Stimulated activated CD8-positive, alpha-beta memory T cell treated with anti-CD3 and anti-CD28 coated beads, Interleukin-15, amount 100 ng/mL, for 1 hour (primary cell): ENCODE results near the gene AKAP6.

Experiments used
- DNase-seq: peaks from one replicate; pipeline ENCODE4 v3.0.0-alpha.2; 2020; ENCODE audit warnings: low read depth

The AKAP6 gene

DNA sequence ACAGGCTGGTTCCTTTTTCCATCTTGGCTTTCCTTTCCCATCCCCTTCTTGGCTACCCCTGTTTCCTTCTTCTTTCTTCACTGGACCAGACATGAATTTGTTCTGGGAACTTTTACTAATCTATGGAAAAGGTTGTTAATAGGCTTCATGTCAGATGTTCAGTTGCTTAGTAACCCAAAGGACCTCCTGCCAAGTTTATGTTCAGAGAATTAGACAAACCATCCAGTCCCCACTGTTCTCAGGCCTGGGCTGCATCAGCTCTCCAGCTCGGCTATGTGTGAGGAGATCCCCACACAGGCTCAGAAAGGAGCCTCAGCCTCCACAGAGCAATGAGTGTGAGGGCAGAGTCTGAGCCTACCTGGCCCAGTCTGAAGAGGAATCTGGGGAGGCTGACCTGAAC lies 78.0 kb downstream of the AKAP6 start:
- DNase-seq: no peak

DNA sequence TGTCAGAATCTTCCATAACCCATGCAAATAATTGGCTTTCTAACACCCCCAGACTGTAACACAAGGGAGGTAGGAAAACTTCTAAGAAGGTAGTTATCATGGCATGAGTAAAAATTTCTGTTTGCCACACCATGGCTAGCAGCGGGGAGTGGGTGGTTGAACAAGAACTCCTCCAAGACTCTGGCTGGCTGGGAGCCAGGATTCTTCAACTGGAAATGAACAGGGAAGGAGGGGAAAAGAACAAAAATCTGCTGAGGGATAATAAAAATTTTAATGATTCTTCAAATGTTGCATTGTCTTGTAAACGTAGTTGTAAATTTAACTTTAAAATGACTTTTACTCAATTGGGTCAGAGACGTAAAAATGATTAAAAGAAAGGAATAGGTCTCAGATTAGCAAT lies 78.9 kb downstream of the AKAP6 start:
- no peak for DNase-seq

DNA sequence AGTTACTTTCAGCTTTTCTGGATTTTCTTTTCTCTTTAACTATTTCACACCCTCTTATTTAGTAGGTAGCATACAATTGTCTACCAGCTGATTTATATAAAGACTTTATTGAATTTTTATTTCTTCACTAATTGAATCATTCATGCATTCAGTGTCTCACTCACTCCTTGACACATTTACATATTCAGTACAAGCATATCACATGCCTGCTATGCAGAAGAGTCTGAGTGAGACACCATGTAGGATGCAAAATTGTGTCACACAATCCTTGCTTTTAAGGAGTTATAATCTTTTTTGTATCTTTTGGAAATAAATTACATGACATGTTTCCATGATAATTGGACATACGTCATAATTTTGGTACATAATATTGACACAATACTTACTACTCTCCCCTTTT lies 83.0 kb downstream of the AKAP6 start:
- no peak for DNase-seq

DNA sequence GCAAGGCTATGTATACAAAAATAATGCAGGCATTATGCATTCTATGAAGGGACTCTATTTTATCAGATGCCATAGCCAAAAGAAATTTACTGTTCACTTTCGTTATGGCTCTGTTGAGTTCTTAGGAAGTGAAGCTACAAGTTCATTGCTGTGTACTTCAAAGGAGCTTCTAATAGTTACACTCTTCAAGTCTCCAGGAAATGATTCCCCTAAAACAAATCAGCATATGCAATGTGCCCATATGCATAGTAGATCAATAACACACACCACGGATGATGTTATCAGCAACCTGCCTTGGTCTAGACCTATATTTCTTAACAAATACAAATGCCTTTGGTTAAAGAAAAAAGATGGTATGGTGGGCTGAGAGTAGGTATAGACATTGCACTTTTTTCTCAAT lies 83.4 kb downstream of the AKAP6 start:
- DNase-seq: no peak

DNA sequence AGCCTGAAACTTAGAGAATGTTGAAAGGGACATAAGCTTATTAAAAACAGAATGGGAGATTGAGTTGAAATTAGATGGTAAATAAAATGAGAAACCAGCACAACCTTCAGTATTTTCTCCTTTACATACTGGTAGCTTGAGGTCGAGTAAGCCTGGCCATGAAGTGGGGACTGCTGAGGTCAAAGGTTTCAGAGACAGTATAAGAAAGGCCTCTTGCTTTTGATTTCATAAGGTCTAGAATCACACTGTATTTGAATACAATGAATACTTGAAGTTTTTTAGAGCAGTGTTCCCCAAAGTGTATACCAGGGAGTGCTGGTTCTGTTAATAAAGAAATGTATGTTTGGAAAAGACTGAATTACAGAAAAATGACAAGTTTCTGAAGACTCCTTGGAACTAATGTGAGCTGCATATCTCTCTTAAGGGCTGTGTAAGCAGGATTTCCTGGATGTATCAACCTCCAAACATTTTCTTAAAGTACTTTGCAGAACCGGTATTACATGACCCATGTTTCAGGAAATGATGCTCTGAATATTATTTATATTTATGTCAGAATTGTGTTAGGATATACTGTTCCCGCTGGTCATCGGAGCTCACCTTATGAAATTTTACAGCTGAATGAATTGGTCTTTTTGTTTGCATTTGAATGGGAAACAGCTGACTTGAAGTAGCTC lies 85.0 kb downstream of the AKAP6 start:
- DNase-seq: no peak

DNA sequence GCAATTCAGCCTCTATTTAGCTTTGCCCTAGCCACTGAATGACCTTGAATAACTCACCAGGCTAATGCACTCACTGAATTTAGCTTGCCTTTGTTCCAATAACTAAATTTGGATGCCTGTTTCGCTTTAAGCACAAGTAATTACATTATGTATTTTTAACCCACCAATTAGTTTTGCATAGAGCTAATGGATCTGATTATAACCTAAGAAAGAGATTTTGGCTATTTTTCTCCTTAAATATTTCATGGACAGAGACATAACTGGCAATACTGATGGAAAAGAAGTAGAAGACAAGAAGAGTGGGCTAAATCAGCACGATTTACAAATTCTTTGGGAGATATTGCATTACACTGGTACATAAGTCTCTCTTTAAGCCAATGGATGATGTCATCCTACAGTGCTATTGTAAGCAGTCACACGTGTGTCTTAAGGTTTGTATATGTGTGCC lies 85.7 kb downstream of the AKAP6 start:
- no peak for DNase-seq

DNA sequence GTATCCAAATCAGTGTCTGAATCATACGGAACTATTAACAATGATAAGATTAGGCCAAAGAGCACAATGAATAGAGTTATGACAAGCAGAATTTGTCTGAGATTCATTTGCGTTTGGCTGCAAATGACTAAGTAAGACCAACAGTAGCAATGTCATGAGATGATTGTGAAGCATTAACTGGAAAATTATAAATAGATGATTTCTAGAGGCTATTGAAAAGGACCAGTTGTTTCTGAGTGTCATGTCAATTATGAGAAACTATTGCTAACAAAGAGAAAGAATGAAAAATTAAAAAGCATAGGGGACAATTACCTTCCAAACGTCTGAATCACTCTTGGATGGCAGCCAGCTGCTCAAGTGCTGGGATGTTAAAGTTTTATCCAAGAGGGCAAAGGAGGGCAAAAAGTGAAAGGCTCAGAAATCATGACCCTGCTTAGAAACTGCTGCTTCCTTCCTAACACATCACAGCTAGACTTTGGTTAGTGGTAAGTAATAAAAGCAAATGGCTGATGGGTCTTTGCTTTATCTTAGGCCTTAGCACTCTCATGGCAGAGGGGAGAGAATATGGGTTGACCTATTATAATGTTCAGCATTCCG lies 89.0 kb downstream of the AKAP6 start:
- DNase-seq: no peak

DNA sequence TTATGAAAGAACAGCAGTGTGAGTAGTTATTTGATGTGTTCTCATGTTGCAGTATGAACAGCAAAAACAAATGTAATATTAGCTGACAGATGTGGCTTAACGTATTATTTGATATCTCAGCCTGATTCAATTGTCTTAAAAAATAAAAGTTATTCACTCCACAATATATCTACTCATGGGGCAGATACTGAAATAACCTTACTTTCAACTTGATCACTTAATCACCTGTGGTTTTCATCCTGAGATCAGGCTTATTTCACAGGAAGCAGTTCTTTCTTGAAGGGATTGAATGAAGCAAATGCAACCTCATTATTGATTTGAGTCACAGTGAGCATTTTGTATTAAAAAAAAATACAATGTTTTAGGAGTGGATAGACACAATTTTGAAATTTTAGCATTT lies 90.3 kb downstream of the AKAP6 start:
- no peak for DNase-seq

DNA sequence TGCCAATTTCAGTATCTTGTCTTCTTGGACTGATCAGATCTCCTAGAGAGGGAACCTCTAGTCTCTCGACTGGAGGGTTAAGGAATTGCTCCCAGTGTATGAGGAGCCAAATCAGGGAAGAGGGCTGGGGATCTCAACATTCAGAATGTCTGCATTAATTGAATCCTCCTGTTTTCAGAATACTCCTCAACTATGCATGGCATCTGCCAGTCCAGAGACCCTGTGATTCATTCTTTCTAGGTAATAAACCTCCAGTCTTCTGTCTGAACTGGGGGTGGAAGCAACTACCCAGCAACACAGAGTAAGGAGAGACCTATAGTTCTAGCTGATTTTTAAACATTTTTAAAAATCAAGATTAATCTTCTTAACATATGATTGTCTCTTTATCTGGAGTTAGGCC lies 92.7 kb downstream of the AKAP6 start:
- no peak for DNase-seq

DNA sequence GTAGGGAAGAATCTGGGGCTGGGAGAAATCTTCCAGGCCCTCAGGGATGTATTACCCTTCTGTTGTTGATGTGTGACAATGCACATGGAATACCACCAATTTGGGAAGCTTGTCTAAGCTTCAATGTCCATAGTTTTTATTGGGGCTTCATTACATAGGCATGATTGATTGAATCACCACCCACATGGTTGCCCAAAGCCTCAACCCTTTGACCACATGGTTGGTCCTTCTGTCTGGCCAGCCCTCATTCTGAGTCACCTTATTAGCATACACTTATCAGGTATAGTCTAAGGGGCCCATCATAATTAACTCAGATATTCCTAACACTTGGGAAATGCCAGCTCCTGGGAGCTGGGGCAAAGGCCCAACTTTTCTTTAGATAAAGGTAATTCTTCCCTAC lies 93.3 kb downstream of the AKAP6 start:
- DNase-seq: no peak

DNA sequence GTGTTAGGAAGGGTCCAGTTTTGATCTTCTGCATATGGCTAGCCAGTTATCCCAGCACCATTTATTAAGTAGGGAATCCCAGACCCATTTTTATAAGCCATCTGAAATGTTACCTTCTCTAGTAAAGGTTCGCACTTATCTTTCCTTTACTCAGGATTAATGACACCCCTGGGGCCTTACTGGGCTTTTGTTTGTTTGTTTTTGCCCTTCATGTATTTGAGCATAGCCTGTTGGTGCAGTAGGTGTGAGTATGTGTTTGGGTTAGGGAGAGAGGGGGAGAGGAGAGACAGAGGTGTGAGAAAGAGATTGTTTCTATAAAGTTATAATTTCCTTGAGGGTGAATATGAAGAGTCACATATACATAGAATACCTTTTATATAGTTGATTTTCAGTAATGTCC lies 96.9 kb downstream of the AKAP6 start:
- DNase-seq: no peak

DNA sequence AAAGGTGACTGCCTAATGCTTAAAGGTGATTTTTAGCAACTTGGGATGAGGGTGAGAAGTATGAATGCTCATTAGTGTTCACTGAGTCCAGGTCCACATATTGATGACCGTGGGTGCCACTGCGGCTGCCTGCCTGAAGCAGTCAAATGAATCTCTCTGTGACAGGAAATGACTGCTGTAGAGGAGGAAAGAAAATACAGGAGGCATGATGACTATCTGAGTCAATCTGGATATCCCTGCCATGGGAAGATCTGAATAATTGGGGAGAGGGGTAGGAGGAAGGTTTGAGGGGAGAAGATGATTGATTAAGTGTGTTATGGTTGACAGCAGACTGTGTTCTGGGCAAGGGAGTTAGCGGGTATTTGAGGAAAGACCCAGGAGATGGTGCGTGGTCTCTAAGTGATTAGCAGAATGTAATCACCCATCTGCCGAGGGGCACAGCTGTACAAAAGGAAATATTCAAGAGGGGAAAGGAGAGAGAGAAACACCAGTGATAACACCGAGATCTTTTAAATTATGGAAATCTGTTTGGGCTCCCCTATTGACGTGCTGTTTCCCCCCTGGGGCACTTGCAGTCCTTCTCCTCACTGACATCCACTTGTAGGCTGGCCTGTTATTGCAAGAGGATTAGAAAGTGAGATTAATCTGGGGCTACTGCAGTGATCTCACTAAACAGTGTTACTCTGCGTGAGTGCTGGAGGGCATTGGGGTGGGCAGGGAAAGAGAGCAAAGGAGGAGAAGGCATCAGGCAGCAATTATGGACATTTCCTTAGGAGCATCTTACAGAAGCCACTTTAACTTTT lies 97.7 kb downstream of the AKAP6 start:
- no peak for DNase-seq

DNA sequence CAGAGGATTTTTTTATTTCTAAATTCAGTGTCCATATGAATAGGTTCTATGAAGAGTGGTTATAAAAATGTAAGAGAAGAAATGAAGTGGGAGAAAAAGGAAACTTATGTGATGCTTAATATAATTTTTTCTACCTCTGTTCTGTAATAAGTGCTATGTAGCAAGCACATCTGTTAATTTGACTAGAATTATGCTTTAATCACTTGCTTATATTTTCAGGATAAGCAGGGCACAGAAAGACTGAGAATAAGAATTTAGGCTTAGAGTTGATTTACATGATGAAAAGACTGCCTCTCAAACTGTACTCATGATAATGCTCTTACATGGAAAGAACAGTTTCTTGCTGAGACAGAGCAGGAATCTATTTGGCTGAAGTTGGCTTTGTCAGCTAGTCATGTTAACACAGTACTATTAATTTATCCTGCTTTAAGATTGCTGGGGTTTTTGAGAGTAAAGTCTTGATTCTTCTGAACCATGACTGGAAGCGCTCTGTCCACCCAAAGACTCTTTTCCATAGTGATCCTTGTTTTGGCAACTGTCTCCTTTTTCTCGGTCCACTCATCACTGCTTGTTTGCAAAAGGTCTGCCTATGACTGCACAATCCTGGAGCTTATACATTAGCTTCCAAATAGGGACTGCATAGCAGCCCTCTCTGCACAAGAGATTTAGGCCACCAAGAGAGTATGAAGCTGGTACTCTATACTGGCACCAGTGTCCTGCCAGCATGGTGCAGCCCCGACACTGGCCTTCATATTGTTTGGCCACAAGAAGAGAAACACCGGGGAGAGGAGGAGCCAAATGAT lies 98.8 kb downstream of the AKAP6 start:
- no peak for DNase-seq

DNA sequence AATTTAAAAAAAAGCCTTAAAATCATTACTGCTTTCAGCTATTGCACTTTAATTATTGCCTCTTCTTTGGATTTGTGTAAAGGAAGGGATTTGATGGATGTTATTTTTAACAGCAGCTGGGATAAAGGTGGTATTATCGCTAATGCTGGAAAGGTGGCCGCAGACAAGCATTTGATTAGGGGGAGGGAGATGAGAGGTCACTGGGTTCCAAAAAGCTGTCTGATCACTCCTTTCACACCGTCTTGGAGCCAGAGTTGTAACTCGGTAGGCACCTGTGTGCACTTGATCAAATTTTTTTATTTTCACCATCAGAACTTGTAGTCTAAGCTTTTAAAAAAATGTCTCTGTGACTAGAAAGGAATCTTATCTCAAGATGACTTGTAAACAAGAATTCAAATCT lies 99.8 kb downstream of the AKAP6 start:
- no peak for DNase-seq

DNA sequence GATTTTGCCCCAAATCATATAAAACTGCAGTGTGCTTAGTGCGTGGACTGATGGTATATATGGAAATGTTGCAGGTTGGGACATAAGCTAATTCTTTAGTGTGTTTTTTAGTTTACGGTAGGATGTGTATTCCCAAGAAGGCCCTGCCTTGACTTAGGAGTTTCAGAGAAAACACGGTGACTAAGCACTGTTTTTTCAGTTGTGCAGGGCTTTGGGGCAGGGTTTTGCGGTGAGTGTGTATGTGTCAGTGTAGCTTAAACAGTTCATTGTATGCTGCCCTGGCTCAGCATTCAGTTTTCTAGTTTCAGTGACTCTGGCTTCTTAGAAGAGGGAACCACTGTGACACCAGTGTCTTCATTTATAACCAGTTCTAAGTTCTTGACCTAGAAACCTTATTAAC lies 101.2 kb downstream of the AKAP6 start:
- DNase-seq: no peak

DNA sequence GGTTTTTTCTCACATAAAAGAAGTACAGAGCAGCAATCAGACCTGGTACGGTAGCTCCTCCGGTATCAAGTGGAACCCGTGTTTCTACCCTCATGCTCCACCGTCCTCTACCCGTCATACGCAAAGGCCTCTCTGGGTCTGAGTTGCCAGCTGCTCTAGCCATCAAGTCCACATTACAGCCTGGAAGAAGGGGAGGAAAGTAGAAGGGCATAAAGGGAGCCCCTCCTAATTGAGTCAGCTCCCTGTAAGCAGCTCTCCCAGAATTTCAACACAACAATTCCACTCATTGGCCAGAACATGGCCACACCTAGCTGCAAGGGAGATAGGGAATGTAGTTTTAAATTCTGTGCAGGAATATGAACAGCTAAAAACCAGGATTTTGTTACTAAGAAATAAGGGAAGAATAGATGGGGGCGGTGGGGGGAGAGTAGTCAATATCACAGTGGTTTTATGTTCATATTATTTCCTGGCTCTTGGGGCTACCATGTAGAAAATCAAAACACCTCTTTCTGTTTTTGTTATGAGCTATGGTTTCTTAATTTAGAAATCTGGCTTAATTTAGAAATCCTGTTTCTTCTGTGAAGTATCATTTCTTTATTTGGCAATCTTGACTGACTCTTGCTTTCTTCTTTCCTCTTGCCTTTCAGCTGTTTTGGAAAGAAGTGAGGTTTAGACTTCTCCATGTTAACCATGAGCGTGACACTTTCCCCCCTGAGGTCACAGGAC lies 103.9 kb downstream of the AKAP6 start:
- DNase-seq: no peak

DNA sequence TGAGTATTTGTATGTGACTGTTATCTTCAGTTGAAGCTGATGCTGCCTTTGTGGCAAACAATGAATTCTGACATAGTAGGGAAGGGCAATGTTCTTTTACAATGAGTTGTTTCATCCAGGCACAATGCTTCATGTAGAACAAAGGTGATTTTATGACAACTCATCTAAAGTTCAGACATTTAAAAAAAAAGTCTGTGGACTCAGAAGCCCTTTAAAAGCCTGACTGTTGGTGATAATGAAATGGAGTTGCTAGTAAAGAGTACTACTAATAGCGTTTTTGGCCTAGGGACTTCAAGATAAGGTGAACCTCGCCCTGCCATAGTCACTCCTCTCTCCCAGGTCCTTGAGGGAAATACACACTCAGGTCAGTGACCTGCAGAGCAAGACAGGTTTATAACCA lies 105.1 kb downstream of the AKAP6 start:
- DNase-seq: no peak

DNA sequence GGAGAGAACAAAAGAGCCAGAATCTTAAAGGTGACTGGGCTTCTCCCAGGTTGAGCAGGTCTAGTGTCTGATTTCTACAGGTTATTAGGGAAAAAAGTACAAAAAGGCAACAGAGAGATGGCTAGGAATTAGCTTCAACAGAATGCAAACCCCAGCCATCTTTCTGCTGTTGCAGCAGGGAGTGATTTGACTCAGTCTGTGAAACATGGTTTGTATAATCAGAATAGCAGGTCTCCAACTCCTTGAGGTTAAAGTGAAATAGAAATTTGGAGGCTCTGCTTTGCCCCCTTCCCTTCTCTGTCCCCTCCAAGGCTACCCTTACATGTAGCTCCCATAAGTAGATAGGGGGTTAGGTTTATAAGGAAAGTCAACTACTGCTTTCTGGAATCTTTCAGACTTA lies 105.8 kb downstream of the AKAP6 start:
- DNase-seq: no peak

DNA sequence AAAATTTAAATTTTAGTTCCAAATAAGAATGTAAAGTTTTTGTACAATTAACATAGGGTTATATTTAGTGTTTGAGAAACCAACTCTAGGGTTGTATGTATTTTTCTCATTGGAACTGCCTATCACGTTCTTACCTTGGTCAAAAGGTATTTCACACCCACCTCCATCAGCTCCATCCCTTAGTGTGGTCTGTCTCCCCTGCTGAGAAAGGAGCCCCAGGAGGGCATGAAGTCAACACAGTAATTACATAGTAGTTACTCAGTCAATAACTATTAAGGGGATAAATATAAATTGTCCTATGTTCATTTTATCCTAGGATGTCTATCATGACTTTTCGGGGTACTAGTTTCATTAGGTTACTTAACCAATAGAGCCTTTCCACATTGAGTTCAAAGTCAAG lies 106.3 kb downstream of the AKAP6 start:
- DNase-seq: no peak

DNA sequence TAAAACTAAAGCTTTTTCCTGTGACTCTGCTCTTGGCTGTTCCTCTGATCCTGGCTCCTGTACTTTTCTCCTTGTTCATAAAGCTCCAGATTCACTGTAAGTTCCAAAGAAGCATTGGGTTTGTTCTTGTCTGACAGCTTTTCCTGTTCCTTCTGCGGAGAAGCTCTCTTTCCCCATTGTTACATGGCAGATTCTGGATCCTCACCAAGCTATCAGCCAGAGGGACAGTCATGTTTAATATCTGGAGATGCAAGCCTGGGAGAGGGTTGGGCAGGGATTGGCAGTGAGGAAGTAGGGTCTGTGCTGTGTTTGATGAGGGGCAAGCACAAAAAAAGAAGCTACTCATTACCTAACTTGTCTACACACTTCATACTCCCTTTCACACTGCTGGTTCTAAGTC lies 107.9 kb downstream of the AKAP6 start:
- DNase-seq: no peak

DNA sequence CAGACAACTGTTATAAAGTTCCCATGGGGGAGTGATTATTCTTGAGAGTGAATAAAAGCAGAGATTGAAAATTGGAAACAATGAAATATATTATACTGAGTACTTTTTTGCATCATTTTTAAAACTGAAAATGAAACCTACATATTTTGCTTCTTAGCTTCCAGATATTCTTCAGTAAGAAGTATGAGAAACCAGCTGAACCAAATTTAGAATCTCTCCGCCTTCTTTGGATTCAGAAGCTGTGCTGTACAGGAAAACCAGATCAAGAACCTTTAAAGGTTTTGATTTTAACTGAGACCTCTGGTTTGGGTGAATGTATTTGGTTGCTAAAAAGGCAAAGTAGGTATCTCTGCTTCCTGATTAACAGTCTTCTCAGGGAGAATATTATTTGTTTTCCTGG lies 109.4 kb downstream of the AKAP6 start:
- no peak for DNase-seq
